GM23338 (cell line): ENCODE measurements around the gene NEU2. TPM values are rescaled to one million over a fixed set of nuclear protein-coding genes. Genes with fewer than 3 reads are reported as not detected.
"Not testable (repeated sequence)": the region's sequence is repeated elsewhere in the genome, so short reads cannot be mapped to it uniquely, and the experiment has no call there.

ENCODE experiments used
- ATAC-seq: fragments of 200-7000 bp; cut with Tn5 transposase; 3 replicates; pipeline ENCODE4 v1.9.1; 2020
- DNase-seq: peaks from one replicate; pipeline ENCODE4 v3.0.0-alpha.2; 2015; ENCODE audit warnings: low spot score
- H2AFZ ChIP-seq: fragments of 200-600 bp; sonication (generic); 2 replicates; pipeline ENCODE4 v1.8.0; 2016; ENCODE audit warnings: antibody characterized with exemption, mild to moderate bottlenecking, moderate library complexity
- H3F3A ChIP-seq: fragments of 200-600 bp; sonication (generic); replicated peaks from 2 replicates; pipeline ENCODE4 v1.8.0; 2017; ENCODE audit warnings: antibody characterized with exemption, mixed run types, low read depth
- H3K27ac ChIP-seq: fragments of 200-600 bp; sonication (generic); 2 replicates; pipeline ENCODE4 v1.6.1; 2016; ENCODE audit warnings: low read depth
- H3K27me3 ChIP-seq: fragments of 200-600 bp; sonication (generic); 2 replicates; pipeline ENCODE4 v1.8.0; 2016; ENCODE audit warnings: mild to moderate bottlenecking, mixed run types, moderate library complexity; ENCODE audit not compliant: insufficient read depth
- H3K36me3 ChIP-seq: fragments of 200-600 bp; sonication (generic); 2 replicates; pipeline ENCODE4 v1.8.0; 2016; ENCODE audit warnings: mild to moderate bottlenecking; ENCODE audit not compliant: insufficient read depth
- H3K4me1 ChIP-seq: fragments of 200-600 bp; sonication (generic); 2 replicates; pipeline ENCODE4 v1.8.0; 2016; ENCODE audit warnings: mild to moderate bottlenecking, moderate library complexity; ENCODE audit not compliant: insufficient read depth
- H3K4me2 ChIP-seq: fragments of 200-600 bp; sonication (generic); 2 replicates; pipeline ENCODE4 v1.7.1; 2017; ENCODE audit warnings: mixed run types
- H3K4me3 ChIP-seq: fragments of 200-600 bp; sonication (generic); 2 replicates; pipeline ENCODE4 v1.6.1; 2016; ENCODE audit warnings: mixed run types
- H3K79me2 ChIP-seq: fragments of 200-600 bp; sonication (generic); replicated peaks from 2 replicates; pipeline ENCODE4 v1.8.0; 2017; ENCODE audit warnings: mild to moderate bottlenecking; ENCODE audit not compliant: insufficient read depth
- H3K9me2 ChIP-seq: fragments of 200-600 bp; sonication (generic); 2 replicates; pipeline ENCODE4 v1.8.0; 2017; ENCODE audit not compliant: insufficient read depth
- H4K20me1 ChIP-seq: fragments of 200-600 bp; sonication (generic); replicated peaks from 2 replicates; pipeline ENCODE4 v1.8.0; 2017; ENCODE audit warnings: mild to moderate bottlenecking; ENCODE audit not compliant: insufficient read depth
- H3K27ac Mint-ChIP-seq: 2 replicates; pipeline ENCODE4 v1.8.0; 2020; ENCODE audit warnings: inconsistent platforms, mild to moderate bottlenecking, moderate library complexity, mixed read lengths
- H3K27me3 Mint-ChIP-seq: 3 replicates; pipeline ENCODE4 v1.8.0; 2022; ENCODE audit warnings: low read depth, mild to moderate bottlenecking, moderate library complexity, mixed read lengths, inconsistent platforms; ENCODE audit not compliant: insufficient read depth, poor library complexity
- H3K36me3 Mint-ChIP-seq: 3 replicates; pipeline ENCODE4 v1.8.0; 2021; ENCODE audit warnings: low read depth, mild to moderate bottlenecking, inconsistent platforms, moderate library complexity, mixed read lengths
- H3K4me1 Mint-ChIP-seq: 3 replicates; pipeline ENCODE4 v1.8.0; 2020; ENCODE audit warnings: mild to moderate bottlenecking, inconsistent platforms, mixed read lengths
- H3K4me3 Mint-ChIP-seq: 3 replicates; pipeline ENCODE4 v1.8.0; 2021; ENCODE audit warnings: moderate library complexity, mild to moderate bottlenecking, inconsistent platforms, mixed read lengths
- H3K9me3 Mint-ChIP-seq: 3 replicates; pipeline ENCODE4 v1.8.0; 2020; ENCODE audit warnings: moderate library complexity, mild to moderate bottlenecking, inconsistent platforms, mixed read lengths
- ETS1 ChIP-seq: IDR thresholded peaks from 2 replicates; pipeline ENCODE4 v1.6.1; 2016; ENCODE audit warnings: antibody characterized with exemption
- EZH2 ChIP-seq: fragments of 200-600 bp; sonication (generic); IDR thresholded peaks from one replicate; pipeline ENCODE4 v1.8.0; 2017; ENCODE audit warnings: antibody characterized with exemption, mild to moderate bottlenecking, low read depth; ENCODE audit not compliant: unreplicated experiment
- JUNB ChIP-seq: IDR thresholded peaks from one replicate; pipeline ENCODE4 v1.6.1; 2016; ENCODE audit warnings: antibody characterized with exemption; ENCODE audit not compliant: unreplicated experiment
- POLR2AphosphoS5 ChIP-seq: IDR thresholded peaks from 2 replicates; pipeline ENCODE4 v1.6.1; 2016; ENCODE audit warnings: antibody characterized with exemption, low read depth
- STAT1 ChIP-seq: IDR thresholded peaks from one replicate; pipeline ENCODE4 v1.6.1; 2016; ENCODE audit warnings: antibody characterized with exemption; ENCODE audit not compliant: unreplicated experiment
- ZNF114 ChIP-seq: fragments of 250-450 bp; sonication (Bioruptor Pico); IDR thresholded peaks from 2 replicates; pipeline ENCODE4 v1.5.0; 2020; ENCODE audit warnings: mild to moderate bottlenecking, moderate library complexity
- ZNF331 ChIP-seq: fragments of 250-450 bp; sonication (Bioruptor Pico); IDR thresholded peaks from 2 replicates; pipeline ENCODE4 v1.5.0; 2020; ENCODE audit warnings: low read depth, mild to moderate bottlenecking, moderate library complexity
- polyA plus RNA-seq: library from polyadenylated mRNA; unstranded; fragments of >200 nt; fragmentation: Nextera tagmentation; extraction: Ambion mirVana; gene quantifications from 2 replicates; pipeline ENCODE4 v1.2.1, GENCODE V29; 2016
- total RNA-seq: library from RNA; depleted of rRNA; stranded (reverse); fragments of >200 nt; shearing (Covaris generic); gene quantifications from 2 replicates; pipeline ENCODE4 v1.2.3, GENCODE V29; 2014
- TF ChIP-seq, protein P1 (sequence below), 2 experiments: fragments of 200-600 bp in 1 of 2; sonication (generic) in 1 of 2; conservative IDR thresholded peaks; 2 replicates each; pipeline versions ENCODE4 v1.5.1 to v1.6.1; 2016 to 2017; ENCODE audit warnings: antibody characterized with exemption in 2 of 2, low read depth in 2 of 2, mild to moderate bottlenecking in 2 of 2, moderate library complexity in 1 of 2

The NEU2 gene
- total and polyA plus RNA-seq, 2 experiments from 2014 or later = not detected

DNA sequence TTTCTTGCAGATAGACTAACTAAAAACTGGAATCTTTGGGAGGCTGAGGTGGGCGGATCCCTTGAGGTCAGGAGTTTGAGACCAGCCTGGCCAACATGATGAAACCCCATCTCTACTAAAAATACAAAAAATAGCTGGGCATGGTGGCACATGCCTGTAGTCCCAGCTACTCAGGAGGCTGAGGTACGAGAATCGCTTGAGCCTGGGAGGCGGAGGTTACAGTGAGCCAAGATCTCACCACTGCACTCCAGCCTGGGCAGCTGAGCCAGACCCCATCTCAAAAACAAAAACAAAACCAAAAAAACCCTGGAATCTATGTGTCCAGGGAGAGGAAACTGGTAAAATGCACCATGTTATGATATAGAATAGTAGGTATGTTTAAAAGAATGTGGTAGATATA, 20.0 kb downstream of the NEU2 start:
- H4K20me1 ChIP-seq, H3F3A ChIP-seq, H3K36me3 Mint-ChIP-seq, H3K9me2 ChIP-seq, ATAC-seq, H3K79me2 ChIP-seq, H3K9me3 Mint-ChIP-seq, DNase-seq, H3K36me3 ChIP-seq, H2AFZ ChIP-seq, H3K27me3 ChIP-seq: not testable (repeated sequence)
- Mint-ChIP-seq H3K4me3 (peak overlapping the region; percentile 72), H3K27me3 (peaks cover 20% of the 10 kb centered on the region), H3K4me1 (peaks cover 50% of the 10 kb centered on the region), H3K27ac (peak overlapping the region; percentile 96)
- Histone ChIP-seq H3K4me2 (peak overlapping the region; percentile 78), H3K4me3 (peak overlapping the region; percentile 53; the same call in 1 of the 2 replicates), H3K4me1 (peaks cover 29% of the 10 kb centered on the region), H3K27ac (peak overlapping the region; percentile 86)

- Histone ChIP-seq H3K4me1 (peaks cover 29% of the 10 kb centered on the region), H3K27ac (no peak overlapping the region), H3K27me3 (no peaks in the 10 kb centered on the region), H3K4me3 (no peak overlapping the region), H3K4me2 (peak overlapping the region; percentile 65; the same call in 1 of the 2 replicates), H3K79me2 (no peaks in the 10 kb centered on the region), H4K20me1 (no peaks in the 10 kb centered on the region), H3K36me3 (no peaks in the 10 kb centered on the region), H3F3A (0 out of 2 replicates have a peak, but pooled peaks cover 7% of the 10 kb centered on the region), H3K9me2 (peaks cover 7% of the 10 kb centered on the region; the same call in 1 of the 2 replicates), H2AFZ (peak overlapping the region; percentile 93)
- ATAC-seq (peak; percentile 69), DNase-seq (peak; percentile 85)
- Mint-ChIP-seq H3K27ac (no peak overlapping the region), H3K27me3 (peaks cover 14% of the 10 kb centered on the region), H3K36me3 (no peaks in the 10 kb centered on the region), H3K9me3 (no peaks in the 10 kb centered on the region), H3K4me1 (peaks cover 38% of the 10 kb centered on the region), H3K4me3 (no peak overlapping the region)
- TF ChIP-seq, protein P1, sequence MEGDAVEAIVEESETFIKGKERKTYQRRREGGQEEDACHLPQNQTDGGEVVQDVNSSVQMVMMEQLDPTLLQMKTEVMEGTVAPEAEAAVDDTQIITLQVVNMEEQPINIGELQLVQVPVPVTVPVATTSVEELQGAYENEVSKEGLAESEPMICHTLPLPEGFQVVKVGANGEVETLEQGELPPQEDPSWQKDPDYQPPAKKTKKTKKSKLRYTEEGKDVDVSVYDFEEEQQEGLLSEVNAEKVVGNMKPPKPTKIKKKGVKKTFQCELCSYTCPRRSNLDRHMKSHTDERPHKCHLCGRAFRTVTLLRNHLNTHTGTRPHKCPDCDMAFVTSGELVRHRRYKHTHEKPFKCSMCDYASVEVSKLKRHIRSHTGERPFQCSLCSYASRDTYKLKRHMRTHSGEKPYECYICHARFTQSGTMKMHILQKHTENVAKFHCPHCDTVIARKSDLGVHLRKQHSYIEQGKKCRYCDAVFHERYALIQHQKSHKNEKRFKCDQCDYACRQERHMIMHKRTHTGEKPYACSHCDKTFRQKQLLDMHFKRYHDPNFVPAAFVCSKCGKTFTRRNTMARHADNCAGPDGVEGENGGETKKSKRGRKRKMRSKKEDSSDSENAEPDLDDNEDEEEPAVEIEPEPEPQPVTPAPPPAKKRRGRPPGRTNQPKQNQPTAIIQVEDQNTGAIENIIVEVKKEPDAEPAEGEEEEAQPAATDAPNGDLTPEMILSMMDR (conservative IDR thresholded peaks at IDR 0.05; ENCODE audit: low read depth in 2 of 2) = peak; percentile 96 to 98
- no peak for TF ChIP-seq EZH2
Measured at GRCh38 chr2:233053928-233054784, 21.7 kb downstream of the NEU2 start.

DNA sequence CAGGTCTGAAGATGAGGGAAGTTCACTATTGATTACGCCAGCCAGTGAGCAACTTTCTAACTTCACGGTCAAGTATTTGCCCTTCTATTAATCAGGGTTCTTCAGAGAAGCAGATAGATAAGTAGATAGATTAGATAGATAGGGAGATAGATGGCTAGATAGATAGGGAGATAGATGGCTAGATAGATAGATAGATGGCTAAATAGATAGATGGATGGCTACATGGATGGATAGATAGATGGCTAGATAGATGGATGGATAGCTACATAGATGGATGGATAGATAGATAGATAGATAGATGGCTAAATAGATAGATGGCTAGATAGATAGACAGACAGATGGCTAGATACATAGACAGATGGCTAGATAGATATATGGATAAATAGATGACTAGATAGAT, 22.9 kb downstream of the NEU2 start:
- H3K4me1 Mint-ChIP-seq = peaks cover 28% of the 10 kb centered on the region
- no peaks in the 10 kb centered on the region for H3K36me3 Mint-ChIP-seq
- Histone ChIP-seq H3K79me2 (no peaks in the 10 kb centered on the region), H3K27ac (no peak overlapping the region), H3K27me3 (no peaks in the 10 kb centered on the region), H3K4me3 (no peak overlapping the region), H3K4me1 (peaks cover 19% of the 10 kb centered on the region), H2AFZ (no peak overlapping the region), H3K9me2 (no peaks in the 10 kb centered on the region), H3K4me2 (no peak overlapping the region), H4K20me1 (no peaks in the 10 kb centered on the region), H3K36me3 (no peaks in the 10 kb centered on the region), H3F3A (0 out of 2 replicates have a peak, but pooled peaks cover 7% of the 10 kb centered on the region)
- no peak overlapping the region for H3K27ac Mint-ChIP-seq
- H3K9me3 Mint-ChIP-seq = no peaks in the 10 kb centered on the region
- no peak for DNase-seq
- H3K27me3 Mint-ChIP-seq = peaks cover 8% of the 10 kb centered on the region
- no peak overlapping the region for H3K4me3 Mint-ChIP-seq
- no peak for ATAC-seq
- TF ChIP-seq ZNF331 (no peak), JUNB (no peak), EZH2 (no peak), ZNF114 (no peak), ETS1 (no peak), STAT1 (no peak), POLR2AphosphoS5 (no peak)
